ENCODE data around the gene DENR. TPM values are rescaled to one million over a fixed set of nuclear protein-coding genes. Genes with fewer than 3 reads are reported as not detected.
"Not testable (repeated sequence)": the region's sequence is repeated elsewhere in the genome, so short reads cannot be mapped to it uniquely, and the experiment has no call there.

DENR gene, protein sequence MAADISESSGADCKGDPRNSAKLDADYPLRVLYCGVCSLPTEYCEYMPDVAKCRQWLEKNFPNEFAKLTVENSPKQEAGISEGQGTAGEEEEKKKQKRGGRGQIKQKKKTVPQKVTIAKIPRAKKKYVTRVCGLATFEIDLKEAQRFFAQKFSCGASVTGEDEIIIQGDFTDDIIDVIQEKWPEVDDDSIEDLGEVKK
- total RNA-seq = 10 to 100 TPM in 5 of 6 donors, 1 to 10 TPM in 1; 8.8 to 30.3 (median 23.6) TPM

GRCh38 chr12:122752464-122753318, at the start of gene DENR:
DENR (plus strand) TSS chr12:122752824; CDS start chr12:122753702, 878 bp downstream.
- Histone ChIP-seq H3K27me3 (no peaks in the 10 kb centered on the region), H3K4me1 (peaks cover 16 to 28% (median 23%) of the 10 kb centered on the region in 4 donors), H3K9me3 (no peaks in the 10 kb centered on the region), H3K36me3 (peaks cover 0 to 38% (median 13%) of the 10 kb centered on the region in 4 donors), H3K4me3 (peak within 1 kb of the TSS; percentile 87 to 92 (median 90)), H3K27ac (peak within 1 kb of the TSS; percentile 88 to 94 (median 90))
- ATAC-seq (ENCODE audit: low FRiP score in 2 of 2) (peak; percentile 99 to 100), DNase-seq (peak; percentile 98 to 99)
- WGBS, 2 donors = 1% methylated on average over 21 to 64 of the region's 73 CpGs
- peak; percentile 30 to 89 (median 50) for TF ChIP-seq POLR2A (IDR thresholded peaks at IDR 0.05)
- peak; percentile 41 to 99 (median 89) for TF ChIP-seq CTCF (IDR thresholded peaks at IDR 0.05)
- peak in 1 of 4 donors; percentile 59 for TF ChIP-seq EP300 (IDR thresholded peaks at IDR 0.05)
- TF ChIP-seq POLR2AphosphoS5 (IDR thresholded peaks at IDR 0.05) = peak; percentile 81 to 90

DNA sequence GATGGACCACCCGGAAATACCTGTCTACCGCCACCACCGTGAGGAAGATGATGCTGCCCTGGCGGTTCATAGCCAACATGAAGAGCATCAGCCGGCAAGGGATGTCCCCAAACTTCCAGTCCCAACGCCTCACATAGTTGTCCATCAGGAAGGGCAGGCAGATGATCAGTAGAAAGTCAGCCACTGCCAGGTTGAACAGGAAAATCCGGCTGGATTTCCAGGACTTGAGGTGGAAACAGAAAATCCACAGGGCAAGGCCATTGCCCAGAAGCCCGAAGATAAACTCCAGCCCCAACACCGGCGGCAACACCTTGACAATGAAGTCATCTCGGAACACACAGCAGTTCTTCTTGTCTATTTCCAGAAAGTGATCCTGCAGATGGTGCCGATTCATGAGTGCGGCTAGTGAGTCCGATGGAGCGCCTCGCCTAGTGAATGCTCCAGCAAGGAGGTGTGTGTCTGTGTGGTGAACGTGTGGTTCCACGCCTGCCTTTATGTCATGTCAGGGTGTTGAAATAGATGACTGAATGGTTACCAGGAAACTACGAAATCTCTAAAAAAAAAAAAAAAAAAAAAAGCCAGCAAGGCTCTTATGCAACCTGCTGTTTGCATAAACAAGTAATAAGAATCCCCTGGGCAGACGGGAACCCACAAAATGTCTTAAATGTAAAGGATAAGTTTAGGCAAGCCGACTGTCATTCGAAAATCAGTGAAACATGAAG, 49.6 kb upstream of the DENR start, which contains the start of gene HCAR2:
TSS of gene HCAR2 (minus strand) at position 468 of the 722 bp plus-strand sequence. CDS start at position 394, 74 bp downstream.
- not testable (repeated sequence) for H3K4me3 ChIP-seq

GRCh38 chr12:122703841-122704240, 48.8 kb upstream of the DENR start:
- not testable (repeated sequence) for H3K27ac ChIP-seq; H3K9me3 ChIP-seq; DNase-seq; H3K4me3 ChIP-seq; H3K27me3 ChIP-seq; ATAC-seq (ENCODE audit: low FRiP score in 2 of 2); H3K36me3 ChIP-seq; H3K4me1 ChIP-seq
- WGBS, 2 donors = 75 to 87% methylated on average over 3 of the region's 3 CpGs

More for the DNA sequence above, 49.6 kb upstream of the DENR start, which contains the start of gene HCAR2:
- 70 to 81% methylated on average over 19 to 22 of the region's 22 CpGs for WGBS, 2 donors
- peak in 1 of 4 donors; percentile 12 for TF ChIP-seq POLR2A (IDR thresholded peaks at IDR 0.05)
- H3K9me3 ChIP-seq, H3K27me3 ChIP-seq, H3K4me1 ChIP-seq, H3K36me3 ChIP-seq: not testable (repeated sequence)
- DNase-seq (peak in 1 of 2 donors; percentile 63), ATAC-seq (ENCODE audit: low FRiP score in 2 of 2) (peak in 1 of 2 donors; percentile 75)
- peak within 1 kb of the TSS in 1 of 4 donors; percentile 47 for H3K27ac ChIP-seq

DNA sequence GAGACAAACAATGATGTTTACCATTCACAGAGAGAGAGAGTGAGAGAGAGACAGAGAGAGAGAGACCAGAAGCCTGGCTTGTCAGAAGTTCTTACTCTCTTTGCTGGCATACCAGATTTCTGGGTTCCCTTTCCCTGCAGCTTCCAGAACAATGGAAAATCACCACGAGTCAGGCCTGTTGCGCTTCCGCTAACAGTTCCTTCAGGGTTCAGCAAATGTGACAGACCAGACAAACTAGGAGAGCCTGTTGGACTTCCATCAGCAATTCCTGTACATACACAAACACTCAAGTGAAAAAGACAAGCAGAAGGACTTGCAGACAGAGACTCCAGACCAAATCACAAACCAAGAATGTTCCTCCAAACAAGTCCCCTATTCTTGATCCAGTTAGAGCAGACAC, 43.3 kb upstream of the DENR start:
- WGBS, 2 donors = no CpG with 5 or more reads among the region's 3 CpGs
- H3K36me3 ChIP-seq; H3K4me3 ChIP-seq; H3K27ac ChIP-seq; ATAC-seq (ENCODE audit: low FRiP score in 2 of 2); DNase-seq; H3K27me3 ChIP-seq; H3K9me3 ChIP-seq; H3K4me1 ChIP-seq: not testable (repeated sequence)

- H3K36me3 ChIP-seq; ATAC-seq (ENCODE audit: low FRiP score in 2 of 2); H3K4me3 ChIP-seq; DNase-seq; H3K27ac ChIP-seq; H3K27me3 ChIP-seq; H3K9me3 ChIP-seq; H3K4me1 ChIP-seq: not testable (repeated sequence)
- WGBS, 2 donors = 79 to 84% methylated on average over 2 of the region's 2 CpGs
Measured at GRCh38 chr12:122710341-122710740, 42.3 kb upstream of the DENR start.

DNA sequence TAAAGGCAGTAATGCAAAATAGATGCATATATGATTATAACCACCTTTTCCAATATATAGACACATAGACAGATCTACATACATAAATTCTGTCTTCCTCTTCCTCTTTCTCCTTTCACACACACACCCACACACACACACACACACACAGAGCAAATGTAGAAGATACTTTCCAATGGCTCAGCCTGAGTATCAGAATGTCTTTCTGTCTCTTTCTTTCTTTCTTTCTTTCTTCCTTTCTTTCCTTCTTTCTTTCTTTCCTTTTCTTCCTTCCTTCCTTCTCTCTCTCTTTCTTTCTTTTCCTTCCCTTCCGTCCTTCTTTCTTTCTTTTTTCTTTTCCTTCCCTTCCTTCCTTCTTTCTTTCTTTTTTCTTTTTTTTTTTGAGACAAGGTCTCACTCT, 41.4 kb upstream of the DENR start:
- H3K4me1 ChIP-seq; H3K9me3 ChIP-seq; H3K27ac ChIP-seq; DNase-seq; ATAC-seq (ENCODE audit: low FRiP score in 2 of 2); H3K36me3 ChIP-seq; H3K4me3 ChIP-seq; H3K27me3 ChIP-seq: not testable (repeated sequence)
- 64 to 74% methylated on average over 1 of the region's 1 CpG for WGBS, 2 donors

GRCh38 chr12:122713491-122714188, 39.0 kb upstream of the DENR start:
- not testable (repeated sequence) for DNase-seq, H3K4me3 ChIP-seq, H3K27me3 ChIP-seq, H3K9me3 ChIP-seq, H3K4me1 ChIP-seq, H3K36me3 ChIP-seq, H3K27ac ChIP-seq
- 59 to 67% methylated on average over 2 to 4 of the region's 10 CpGs for WGBS, 2 donors
- peak in 1 of 2 donors; percentile 80 for ATAC-seq (ENCODE audit: low FRiP score in 2 of 2)

GRCh38 chr12:122715211-122715610, 37.4 kb upstream of the DENR start:
- ATAC-seq (ENCODE audit: low FRiP score in 2 of 2); H3K27ac ChIP-seq; H3K4me3 ChIP-seq: not testable (repeated sequence)

DNA sequence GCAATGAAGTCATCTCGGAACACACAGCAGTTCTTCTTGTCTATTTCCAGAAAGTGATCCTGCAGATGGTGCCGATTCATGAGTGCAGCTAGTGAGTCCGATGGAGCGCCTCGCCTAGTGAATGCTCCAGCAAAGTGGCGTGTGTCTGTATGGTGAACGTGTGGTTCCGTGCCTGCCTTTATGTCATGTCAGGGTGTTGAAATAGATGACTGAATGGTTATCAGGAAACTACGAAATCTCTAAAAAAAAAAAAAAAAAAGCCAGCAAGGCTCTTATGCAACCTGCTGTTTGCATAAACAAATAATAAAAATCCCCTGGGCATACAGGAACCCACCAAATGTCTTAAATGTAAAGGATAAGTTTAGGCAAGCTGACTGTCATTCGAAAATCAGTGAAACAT, 36.0 kb upstream of the DENR start, which contains the start of gene HCAR3:
TSS of gene HCAR3 (minus strand) at position 154 of the 400 bp plus-strand sequence. CDS start at position 80, 74 bp downstream.
- H3K9me3 ChIP-seq, H3K4me3 ChIP-seq, H3K36me3 ChIP-seq, H3K4me1 ChIP-seq, H3K27me3 ChIP-seq: not testable (repeated sequence)
- peak in 1 of 2 donors; percentile 58 for DNase-seq
- peak within 1 kb of the TSS in 1 of 4 donors; percentile 52 for H3K27ac ChIP-seq
- WGBS, 2 donors = 68 to 71% methylated on average over 10 of the region's 10 CpGs
- peak in 1 of 2 donors; percentile 38 for ATAC-seq (ENCODE audit: low FRiP score in 2 of 2)

More at GRCh38 chr12:122715211-122715610, 37.4 kb upstream of the DENR start:
- 72 to 75% methylated on average over 6 of the region's 6 CpGs for WGBS, 2 donors
- H3K9me3 ChIP-seq, H3K4me1 ChIP-seq, DNase-seq, H3K27me3 ChIP-seq, H3K36me3 ChIP-seq: not testable (repeated sequence)

Data from upper lobe of left lung (tissue), 6 donors.